Muscle of back (tissue), 11 donors: ENCODE data around the gene AMOTL1. TPM values are rescaled to one million over a fixed set of nuclear protein-coding genes. Genes with fewer than 3 reads are reported as not detected.
A peak's percentile ranks its signal among the peaks of the same experiment; 100 is the strongest.

ENCODE experiments used
- DNase-seq, 3 donors: peaks; one replicate each; pipeline versions ENCODE4 v3.0.0 to v3.0.0-alpha.2; 2013
- polyA plus RNA-seq, 10 donors: library from polyadenylated mRNA; unstranded; fragments of 120-200 nt; gene quantifications; one replicate each; pipeline ENCODE4 v1.2.1, GENCODE V29; 2013; ENCODE audit not compliant: insufficient read length in 10 of 10

AMOTL1 gene
- polyA plus RNA-seq, 10 donors: 46.3 to 70.2 (median 57.4) TPM

- no peak for DNase-seq
Measured at GRCh38 chr11:94815705-94816344, 47.7 kb downstream of the AMOTL1 start.

GRCh38 chr11:94820480-94820879, 52.3 kb downstream of the AMOTL1 start:
- DNase-seq: no peak

- DNase-seq: no peak
Measured at GRCh38 chr11:94821439-94821838, 53.3 kb downstream of the AMOTL1 start.

GRCh38 chr11:94822080-94822479, 53.9 kb downstream of the AMOTL1 start:
- no peak for DNase-seq

GRCh38 chr11:94823102-94823732, 55.1 kb downstream of the AMOTL1 start:
- DNase-seq: no peak

- no peak for DNase-seq
Measured at GRCh38 chr11:94825031-94825430, 56.9 kb downstream of the AMOTL1 start.

GRCh38 chr11:94825481-94825880, 57.3 kb downstream of the AMOTL1 start:
- DNase-seq: no peak

- DNase-seq: no peak
Measured at GRCh38 chr11:94826415-94826814, 58.3 kb downstream of the AMOTL1 start.

GRCh38 chr11:94828088-94828487, 59.9 kb downstream of the AMOTL1 start:
- no peak for DNase-seq

GRCh38 chr11:94830722-94831510, 62.8 kb downstream of the AMOTL1 start:
- DNase-seq: no peak

- no peak for DNase-seq
Measured at GRCh38 chr11:94831529-94831928, 63.4 kb downstream of the AMOTL1 start.

GRCh38 chr11:94832604-94833235, 64.6 kb downstream of the AMOTL1 start:
- no peak for DNase-seq

- DNase-seq: peak in 1 of 3 donors; percentile 37
Measured at GRCh38 chr11:94834911-94835593, 66.9 kb downstream of the AMOTL1 start.

- DNase-seq: no peak
Measured at GRCh38 chr11:94835594-94835927, 67.4 kb downstream of the AMOTL1 start.

GRCh38 chr11:94837317-94837716, 69.2 kb downstream of the AMOTL1 start:
- no peak for DNase-seq

GRCh38 chr11:94838027-94838731, 70.0 kb downstream of the AMOTL1 start:
- DNase-seq: no peak

GRCh38 chr11:94840209-94840608, 72.1 kb downstream of the AMOTL1 start:
- DNase-seq: no peak

- DNase-seq: no peak
Measured at GRCh38 chr11:94844031-94844430, 75.9 kb downstream of the AMOTL1 start.

- no peak for DNase-seq
Measured at GRCh38 chr11:94845622-94846021, 77.5 kb downstream of the AMOTL1 start.

- DNase-seq: peak; percentile 19 to 75 (median 59)
Measured at GRCh38 chr11:94849839-94850238, 81.7 kb downstream of the AMOTL1 start.
